AG04450 (cell line): ENCODE data around the gene QTRT2. TPM values are rescaled to one million over a fixed set of nuclear protein-coding genes. Genes with fewer than 3 reads are reported as not detected.

Source experiments
- CTCF ChIA-PET: fragments of 300-600, 350-600 bp; formaldehyde crosslinking; extraction: SDS; loops from one replicate; lab custom pipeline; 2022; ENCODE audit warnings: antibody characterized with exemption, inconsistent platforms; lab: Charles Lee
- POLR2A ChIA-PET: fragments of 350-600 bp; formaldehyde crosslinking; extraction: SDS; loops from one replicate; lab custom pipeline; 2021; ENCODE audit warnings: antibody characterized with exemption, inconsistent platforms; lab: Yijun Ruan, JAX
- DNase-seq: peaks from one replicate; pipeline ENCODE4 v3.0.0-alpha.2; 2011; ENCODE audit warnings: low read depth, low spot score
- H3K27ac ChIP-seq: one replicate; pipeline ENCODE4 v1.5.1; 2012; ENCODE audit warnings: low read depth, low read length, control low read depth
- H3K27me3 ChIP-seq: one replicate; pipeline ENCODE4 v1.6.0; 2012; ENCODE audit warnings: low read length; ENCODE audit not compliant: control insufficient read depth, insufficient read depth
- H3K4me3 ChIP-seq: 2 replicates; pipeline ENCODE4 v1.5.1; 2011; ENCODE audit warnings: mild to moderate bottlenecking, low read depth, low read length, control low read depth
- H3K9me3 ChIP-seq: 2 replicates; pipeline ENCODE4 v1.5.1; 2012; ENCODE audit warnings: low read length; ENCODE audit not compliant: control insufficient read depth, insufficient read depth
- polyA plus RNA-seq: library from polyadenylated mRNA; depleted of rRNA; stranded (reverse); fragments of >200 nt; gene quantifications from 2 replicates; pipeline ENCODE4 v1.2.3, GENCODE V29; 2011
- TF ChIP-seq, protein P1 (sequence below): IDR thresholded peaks from 2 replicates; pipeline ENCODE4 v1.5.1; 2011; ENCODE audit warnings: low read depth, low read length, control low read depth, inconsistent platforms

Gene QTRT2
- polyA plus RNA-seq, 1 experiment: 10.8 TPM

DNA sequence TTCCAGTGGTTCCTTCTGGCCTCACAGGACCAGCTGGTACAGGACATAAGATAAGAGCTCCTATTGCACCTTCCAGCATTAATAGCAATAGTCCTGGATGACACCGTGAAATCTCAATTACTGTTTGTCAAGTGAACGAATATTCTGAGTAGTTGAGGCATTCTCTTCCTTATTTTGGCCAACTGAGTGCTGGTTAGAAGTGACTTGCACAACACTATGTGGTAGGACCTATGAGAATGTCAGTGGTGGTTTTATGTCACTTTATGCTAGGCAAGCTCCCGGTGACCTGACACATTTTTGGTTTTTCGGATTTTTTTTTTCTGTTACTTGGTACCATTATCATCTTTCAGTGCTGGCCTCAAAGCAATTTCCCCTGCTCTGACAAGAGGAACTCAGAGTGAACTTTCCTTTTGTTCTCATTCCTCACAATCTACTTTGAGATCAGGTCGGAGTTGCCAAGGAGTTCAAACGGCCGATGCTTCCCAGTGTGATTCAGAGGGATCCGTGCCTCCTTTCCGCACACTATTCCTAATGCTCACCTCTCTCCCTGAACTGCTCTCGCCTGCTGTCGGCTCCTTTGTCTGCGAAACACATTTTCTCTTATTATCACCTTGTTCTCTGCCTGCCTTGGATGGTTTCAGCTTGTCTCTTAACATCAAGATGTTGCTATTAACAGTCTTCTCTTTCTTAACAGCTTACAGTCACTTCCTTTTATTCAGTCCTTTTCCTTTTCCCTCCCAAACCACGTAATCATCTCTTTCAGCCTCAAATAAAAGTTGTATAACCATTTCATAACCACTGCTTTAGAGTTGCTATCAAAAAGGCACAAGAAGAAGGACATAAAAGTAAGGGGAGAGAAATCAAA, 35.8 kb downstream of the QTRT2 start:
- ChIA-PET POLR2A (no interaction called here), CTCF (interaction anchor here (1.0 kb wide), 1 partner anchor 248 kb away, joined by 3 read pairs; no protein-coding TSS in a partner anchor)
- Histone ChIP-seq H3K4me3 (no peak overlapping the region), H3K9me3 (no peaks in the 10 kb centered on the region), H3K27me3 (no peaks in the 10 kb centered on the region), H3K27ac (no peak overlapping the region)
- DNase-seq: no peak
- TF ChIP-seq, protein P1, sequence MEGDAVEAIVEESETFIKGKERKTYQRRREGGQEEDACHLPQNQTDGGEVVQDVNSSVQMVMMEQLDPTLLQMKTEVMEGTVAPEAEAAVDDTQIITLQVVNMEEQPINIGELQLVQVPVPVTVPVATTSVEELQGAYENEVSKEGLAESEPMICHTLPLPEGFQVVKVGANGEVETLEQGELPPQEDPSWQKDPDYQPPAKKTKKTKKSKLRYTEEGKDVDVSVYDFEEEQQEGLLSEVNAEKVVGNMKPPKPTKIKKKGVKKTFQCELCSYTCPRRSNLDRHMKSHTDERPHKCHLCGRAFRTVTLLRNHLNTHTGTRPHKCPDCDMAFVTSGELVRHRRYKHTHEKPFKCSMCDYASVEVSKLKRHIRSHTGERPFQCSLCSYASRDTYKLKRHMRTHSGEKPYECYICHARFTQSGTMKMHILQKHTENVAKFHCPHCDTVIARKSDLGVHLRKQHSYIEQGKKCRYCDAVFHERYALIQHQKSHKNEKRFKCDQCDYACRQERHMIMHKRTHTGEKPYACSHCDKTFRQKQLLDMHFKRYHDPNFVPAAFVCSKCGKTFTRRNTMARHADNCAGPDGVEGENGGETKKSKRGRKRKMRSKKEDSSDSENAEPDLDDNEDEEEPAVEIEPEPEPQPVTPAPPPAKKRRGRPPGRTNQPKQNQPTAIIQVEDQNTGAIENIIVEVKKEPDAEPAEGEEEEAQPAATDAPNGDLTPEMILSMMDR: no peak

GRCh38 chr3:114093016-114093380, 36.5 kb downstream of the QTRT2 start:
- no peaks in the 10 kb centered on the region for H3K27me3 ChIP-seq
- CTCF ChIA-PET: interaction anchor here (1.0 kb wide), 1 partner anchor 248 kb away, joined by 3 read pairs; no protein-coding TSS in a partner anchor
- TF ChIP-seq, protein P1: no peak
- H3K27ac ChIP-seq: no peak overlapping the region
- H3K4me3 ChIP-seq: no peak overlapping the region
- H3K9me3 ChIP-seq: no peaks in the 10 kb centered on the region
- DNase-seq: no peak
- POLR2A ChIA-PET: no interaction called here

DNA sequence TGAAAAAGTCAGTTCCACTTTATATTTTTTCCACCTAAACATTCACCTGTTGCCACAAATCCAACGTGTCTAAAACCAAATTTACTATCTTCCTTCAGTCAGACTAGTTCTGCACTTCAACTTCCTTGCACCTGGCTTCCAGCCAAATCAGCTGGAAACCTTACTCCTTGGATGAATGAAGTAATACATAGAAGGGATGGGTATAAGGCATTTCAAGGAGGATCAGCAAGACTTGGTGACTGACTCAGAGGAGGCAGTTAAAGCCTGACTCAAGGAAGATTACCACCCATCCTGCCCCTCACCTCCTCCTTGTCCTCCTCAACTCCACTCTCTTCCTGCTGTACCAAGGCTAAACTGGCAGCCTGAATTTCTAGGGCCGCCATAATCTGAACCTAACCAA, 37.1 kb downstream of the QTRT2 start:
- TF ChIP-seq, protein P1: no peak
- no peaks in the 10 kb centered on the region for H3K9me3 ChIP-seq
- no peaks in the 10 kb centered on the region for H3K27me3 ChIP-seq
- POLR2A ChIA-PET: no interaction called here
- peak; percentile 56 for DNase-seq
- CTCF ChIA-PET: interaction anchor here (1.0 kb wide), 1 partner anchor 249 kb away, joined by 3 read pairs; no protein-coding TSS in a partner anchor
- no peak overlapping the region for H3K27ac ChIP-seq
- H3K4me3 ChIP-seq: no peak overlapping the region

DNA sequence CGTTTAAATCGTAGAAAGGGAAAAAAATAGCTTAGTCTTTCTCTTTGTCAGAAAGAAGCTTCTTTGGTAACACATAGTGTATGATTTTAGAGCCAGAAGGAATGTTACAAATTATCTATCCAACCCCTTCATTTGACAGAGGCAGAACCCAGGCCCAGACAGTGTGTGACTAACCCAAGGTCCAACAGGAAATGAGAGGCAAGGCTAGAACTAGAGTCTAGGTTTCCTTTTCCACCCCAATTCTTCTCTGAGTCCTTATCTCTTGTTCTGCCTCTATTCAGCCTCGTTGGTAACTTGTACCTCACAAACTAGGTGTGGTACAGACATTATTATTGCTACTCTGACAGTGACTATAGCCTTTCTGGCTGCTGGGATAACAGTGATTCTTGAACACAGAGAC, 39.3 kb downstream of the QTRT2 start:
- CTCF ChIA-PET: no interaction called here
- no peak for DNase-seq

More for the DNA sequence above, 39.3 kb downstream of the QTRT2 start:
- TF ChIP-seq, protein P1: no peak
- Histone ChIP-seq H3K27ac (no peak overlapping the region), H3K4me3 (no peak overlapping the region), H3K9me3 (no peaks in the 10 kb centered on the region), H3K27me3 (no peaks in the 10 kb centered on the region)
- POLR2A ChIA-PET: no interaction called here
